ENCODE data around the gene PHGDH. TPM values are rescaled to one million over a fixed set of nuclear protein-coding genes. Genes with fewer than 3 reads are reported as not detected.
"Not testable (repeated sequence)": the region's sequence is repeated elsewhere in the genome, so short reads cannot be mapped to it uniquely, and the experiment has no call there.

Gene PHGDH
- total RNA-seq, 1 donor from 2014 or later = 58.2 TPM

DNA sequence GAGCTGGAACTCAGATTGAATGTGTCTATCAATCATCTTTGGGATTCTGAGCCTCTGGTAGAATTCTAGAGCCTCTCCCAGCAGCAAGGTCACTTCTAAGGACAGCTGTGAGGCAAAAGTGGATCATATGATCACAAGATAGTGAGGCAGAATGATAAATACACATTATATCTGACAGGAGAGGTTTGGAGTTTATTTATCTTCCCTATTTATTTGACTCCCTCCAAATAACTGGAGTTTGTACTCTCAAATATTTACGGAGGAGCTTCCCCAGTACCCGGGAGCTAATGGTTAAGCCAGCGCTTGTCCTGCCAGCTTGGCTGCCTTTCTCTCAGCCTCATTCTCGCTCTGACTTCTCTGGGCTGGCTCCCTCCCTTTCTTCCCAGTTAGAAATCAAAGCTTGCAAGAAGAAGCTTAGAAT is 54.6 kb downstream of the PHGDH start:
- no peak for DNase-seq

DNA sequence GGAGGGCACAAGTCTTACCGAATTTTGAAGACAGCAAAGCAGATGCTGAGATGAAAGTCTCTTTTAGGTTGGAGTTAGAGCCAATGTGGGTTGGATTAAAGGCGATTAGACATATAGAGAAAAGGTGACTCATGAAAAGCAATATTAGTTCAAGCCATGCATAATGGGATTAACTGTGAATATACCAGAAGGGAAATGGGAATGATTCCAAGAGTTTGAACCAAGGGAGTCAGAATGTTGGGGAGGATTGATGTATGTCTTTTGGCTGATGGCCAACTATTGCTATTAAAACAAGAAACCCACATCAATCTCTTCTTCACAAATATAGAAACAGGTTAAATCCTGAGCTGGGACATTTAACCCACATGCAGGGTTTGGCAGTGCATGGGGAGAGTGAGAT is 55.8 kb downstream of the PHGDH start:
- DNase-seq = no peak

DNA sequence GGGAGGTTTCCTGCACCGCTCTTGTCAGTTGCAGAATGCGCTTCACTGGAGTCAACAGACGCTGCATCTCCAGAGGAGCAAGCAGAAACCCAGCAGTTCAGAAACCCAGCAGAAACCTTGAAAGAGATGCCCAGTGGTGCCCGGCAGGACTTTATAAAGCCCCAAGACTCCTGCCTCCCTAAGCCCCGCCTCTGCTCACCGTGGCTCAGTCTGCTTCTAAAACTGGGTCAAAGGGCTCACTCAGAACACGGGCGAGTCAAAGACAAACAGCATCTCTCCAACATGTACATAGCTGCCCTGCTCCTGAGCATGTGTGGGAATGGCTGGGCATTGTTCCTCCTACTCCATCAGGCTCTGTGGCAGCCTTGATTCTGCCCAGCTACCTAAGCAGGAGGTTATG is 57.0 kb downstream of the PHGDH start, which contains the start of gene HMGCS2:
TSS of gene HMGCS2 (minus strand) at position 128 of the 400 bp plus-strand sequence. CDS start at position 67, 61 bp downstream.
- DNase-seq = no peak

GRCh38 chr1:119771016-119771415 is 59.3 kb downstream of the PHGDH start:
- DNase-seq = peak; percentile 69

DNA sequence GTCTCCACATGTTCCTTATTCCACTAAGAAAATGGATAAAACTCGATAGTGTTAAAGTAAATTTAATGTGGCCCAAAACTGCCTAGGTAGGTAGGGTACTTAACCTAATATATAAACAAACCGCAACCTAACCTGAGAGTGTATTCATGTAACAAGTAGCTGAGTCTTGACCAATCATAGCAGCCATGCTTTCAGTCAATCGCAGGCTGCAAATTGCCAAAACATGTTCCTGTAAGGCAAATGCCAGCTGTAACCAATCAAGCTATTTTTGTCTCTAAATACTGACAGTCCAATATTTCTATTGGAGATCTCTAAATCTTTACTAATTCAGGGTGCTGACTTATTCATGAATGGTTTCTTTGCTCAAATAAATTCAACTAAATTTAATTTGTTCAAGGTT is 60.0 kb downstream of the PHGDH start:
- no peak for DNase-seq

- DNase-seq = no peak
These were observed 60.6 kb downstream of the PHGDH start for GRCh38 chr1:119772298-119772697.

DNA sequence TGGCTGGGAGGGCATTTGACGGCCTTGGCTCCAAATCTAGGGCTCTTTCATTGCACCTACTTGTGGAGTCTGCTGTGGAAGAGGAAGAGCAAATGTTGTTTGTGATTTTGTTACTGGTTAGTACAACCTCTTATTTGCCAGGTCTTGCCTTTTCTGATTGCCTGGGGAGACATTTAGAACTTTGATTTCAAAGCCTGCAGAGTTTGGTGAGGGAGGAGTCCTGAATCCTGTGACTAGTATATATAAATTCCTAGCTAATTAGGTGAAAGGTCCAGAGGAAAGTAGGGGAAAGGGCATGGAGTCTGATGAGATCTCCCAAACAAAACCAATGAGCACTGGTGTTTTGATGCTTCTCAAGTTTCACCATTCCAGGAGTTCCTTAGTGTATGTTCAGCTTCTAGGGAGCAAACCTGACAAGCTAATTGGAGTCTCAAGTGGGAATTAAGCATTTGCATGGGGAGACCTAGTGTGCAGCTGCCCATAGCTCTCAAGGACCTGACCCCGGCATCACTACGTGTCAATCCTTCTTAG is 62.0 kb downstream of the PHGDH start:
- peak; percentile 58 for DNase-seq

GRCh38 chr1:119774746-119775490 is 63.2 kb downstream of the PHGDH start:
- DNase-seq = no peak

GRCh38 chr1:119778359-119778758 is 66.6 kb downstream of the PHGDH start:
- no peak for DNase-seq

DNA sequence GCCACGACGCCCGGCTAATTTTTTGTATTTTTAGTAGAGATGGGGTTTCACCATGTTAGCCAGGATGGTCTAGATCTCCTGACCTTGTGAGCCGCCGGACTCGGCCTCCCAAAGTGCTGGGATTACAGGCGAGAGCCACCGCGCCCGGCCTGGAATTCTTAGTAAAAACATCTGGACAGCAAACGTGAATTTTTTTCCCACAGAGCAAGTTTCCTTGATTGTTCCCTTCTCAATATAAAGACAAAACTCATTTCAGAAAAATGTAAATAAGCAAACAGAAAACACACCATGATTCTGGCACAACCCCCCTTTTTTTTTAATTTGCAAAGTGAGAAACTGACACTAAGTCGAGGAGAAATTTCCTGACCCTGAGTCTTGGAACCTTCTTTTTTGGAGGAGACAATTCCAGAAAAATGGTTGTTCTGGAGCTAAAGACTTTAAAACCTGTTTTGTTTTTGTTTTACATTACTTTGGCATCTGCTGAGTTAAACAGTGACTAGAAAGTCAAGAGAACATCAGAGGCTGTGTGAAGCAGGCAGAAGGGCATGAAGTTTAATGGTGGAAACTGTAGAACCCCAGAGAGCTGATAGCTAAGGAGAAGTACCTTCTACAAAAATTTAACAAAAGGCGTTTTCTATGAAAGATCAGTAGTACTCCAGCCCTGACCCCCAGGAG is 67.3 kb downstream of the PHGDH start:
- DNase-seq = peak; percentile 31

- DNase-seq = peak; percentile 77
These were observed 68.2 kb downstream of the PHGDH start for GRCh38 chr1:119779869-119780356.

DNA sequence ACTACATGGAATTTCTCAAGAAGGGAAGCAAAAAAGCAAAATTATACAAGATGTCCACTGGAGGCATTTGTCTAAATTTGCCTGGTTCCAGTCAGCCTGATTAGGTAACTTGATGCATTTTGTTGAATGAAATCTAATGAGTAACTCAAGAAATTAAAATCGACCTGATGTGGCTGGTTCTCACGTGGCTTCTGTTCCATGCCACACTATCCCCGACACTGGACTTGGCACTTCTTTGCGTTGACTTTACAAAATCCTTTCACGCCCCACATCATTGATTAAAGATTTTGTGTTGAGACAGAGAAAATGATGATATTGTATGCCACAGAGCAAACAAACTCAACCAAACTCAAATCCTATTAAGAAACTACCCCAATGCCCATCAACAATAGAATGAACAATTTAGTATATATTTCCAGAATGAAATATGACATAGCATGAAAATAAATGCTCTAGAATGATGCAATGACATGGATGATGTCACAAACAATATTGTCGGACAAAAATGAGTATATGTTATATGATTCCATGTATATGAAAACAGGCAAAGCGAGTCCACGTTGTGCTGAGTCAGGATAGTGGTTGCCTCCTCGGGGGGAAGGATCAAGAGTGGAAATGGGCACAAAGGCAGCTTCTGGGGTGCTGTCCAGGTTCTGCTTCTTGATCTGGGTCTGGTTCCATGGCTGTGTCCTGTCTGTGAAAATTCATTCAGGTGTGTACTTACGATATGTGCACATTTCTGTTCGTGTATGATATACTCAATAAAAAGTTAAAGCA is 69.9 kb downstream of the PHGDH start:
- DNase-seq = no peak

GRCh38 chr1:119782631-119783325 is 71.0 kb downstream of the PHGDH start:
- DNase-seq = no peak

- DNase-seq = no peak
These were observed 71.8 kb downstream of the PHGDH start for GRCh38 chr1:119783354-119784185.

- peak; percentile 37 for DNase-seq
These were observed 72.6 kb downstream of the PHGDH start for GRCh38 chr1:119784191-119784781.

DNA sequence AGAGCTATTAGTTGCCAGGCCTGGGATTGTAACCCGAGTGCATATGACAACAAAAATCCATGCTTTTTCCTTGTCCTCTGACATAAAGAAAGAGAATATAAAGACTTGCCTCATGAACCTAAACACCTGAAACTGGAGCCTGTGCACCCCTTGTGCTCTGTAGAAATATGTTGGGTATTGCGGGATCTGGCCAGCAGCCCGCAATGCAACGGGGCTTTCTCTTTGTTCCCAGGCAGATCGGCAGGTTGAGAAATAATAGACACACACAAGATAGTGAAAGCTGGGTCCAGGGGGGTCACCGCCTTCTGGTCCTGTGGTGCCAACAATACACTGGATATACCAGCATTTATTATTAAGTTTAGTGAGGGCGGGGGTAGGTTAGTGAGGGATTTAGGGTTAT is 74.3 kb downstream of the PHGDH start:
- not testable (repeated sequence) for DNase-seq

DNA sequence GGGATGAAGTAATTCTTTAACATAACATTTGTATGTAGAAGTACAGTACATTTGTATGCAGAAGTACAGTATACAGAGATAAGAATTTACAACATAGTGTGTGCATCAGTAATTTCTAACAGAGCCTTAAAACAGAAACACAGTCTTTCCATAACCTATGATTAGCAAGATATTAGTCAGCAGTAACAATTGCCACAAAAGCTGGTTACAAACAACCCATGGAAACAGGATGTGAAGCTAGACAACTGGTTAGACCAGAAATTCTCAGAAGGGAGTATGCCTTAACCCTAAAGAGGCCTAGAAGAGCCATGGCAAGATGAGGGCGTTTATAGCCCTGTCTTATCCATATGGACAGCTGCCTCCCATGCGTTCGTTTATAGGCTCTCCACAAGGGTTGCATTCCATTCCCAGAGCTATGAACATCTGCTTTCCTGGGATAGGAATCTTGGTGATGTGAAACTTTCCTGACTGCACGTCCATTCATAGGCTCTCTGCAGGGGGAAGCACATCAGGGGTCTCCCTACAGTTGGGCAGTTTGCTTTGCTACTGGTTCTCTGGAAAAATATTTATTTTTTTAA is 74.8 kb downstream of the PHGDH start:
- not testable (repeated sequence) for DNase-seq

DNA sequence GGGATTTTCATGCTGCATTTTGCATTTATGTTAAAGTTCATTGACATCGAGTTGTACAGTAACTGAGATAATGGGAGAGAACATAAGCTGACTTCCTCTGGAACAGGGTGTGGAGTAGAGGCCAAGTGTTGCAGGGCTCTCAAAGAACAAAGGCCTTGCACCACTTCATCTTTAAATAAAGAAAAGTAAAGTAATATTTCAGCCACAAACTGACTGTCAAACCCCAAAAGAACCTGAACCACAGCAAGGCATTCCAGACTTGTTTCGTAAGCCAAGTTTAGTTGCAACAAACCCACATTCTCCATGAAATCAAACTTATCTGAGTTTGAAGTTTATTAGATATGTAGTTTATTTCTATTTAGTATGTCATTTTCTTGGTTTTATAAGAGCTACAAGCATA is 76.0 kb downstream of the PHGDH start:
- DNase-seq = no peak

DNA sequence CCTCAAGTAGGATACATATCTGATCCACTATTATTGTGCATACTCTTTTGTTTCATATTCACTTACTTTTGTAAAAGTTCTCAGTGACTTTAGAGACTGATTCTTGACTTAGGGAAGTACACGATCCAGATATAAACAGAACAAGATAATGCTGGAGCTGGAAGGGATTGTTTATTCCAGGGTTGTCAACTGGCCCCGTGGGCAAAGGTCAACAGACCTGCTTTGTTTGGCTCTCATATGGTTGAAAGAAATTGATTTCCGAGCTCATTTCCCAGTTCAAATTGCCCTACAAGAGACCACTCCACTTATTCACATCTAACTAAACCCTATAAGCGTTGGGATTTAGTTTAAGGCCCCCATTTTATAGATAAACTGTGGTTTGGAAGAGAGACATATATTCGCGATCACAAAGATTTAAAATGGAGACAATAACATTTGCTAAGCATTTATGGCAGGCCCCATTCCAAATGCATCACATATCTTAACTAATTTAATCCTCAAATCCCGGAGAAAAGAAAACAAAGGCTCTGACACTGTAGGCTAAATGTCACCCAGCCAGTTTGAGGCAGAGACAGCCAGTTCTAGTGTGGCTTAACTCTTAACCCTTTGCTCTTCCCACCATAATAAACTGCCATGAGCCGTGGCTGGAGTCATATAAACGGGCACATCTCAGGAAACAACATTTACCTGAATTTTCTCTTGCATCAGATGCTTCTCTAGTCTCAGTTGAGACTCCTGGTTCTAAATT is 78.9 kb downstream of the PHGDH start:
- DNase-seq = peak; percentile 44
